Spleen (tissue), 11 donors: ENCODE data around the gene SLC27A1. TPM values are rescaled to one million over a fixed set of nuclear protein-coding genes. Genes with fewer than 3 reads are reported as not detected.

Experiments used
- DNase-seq: peaks from one replicate; pipeline ENCODE4 v3.0.0-alpha.2; 2020
- H3K27ac ChIP-seq, 8 donors: fragments of 200-600 bp; sonication (generic) in 7 of 8; 1 replicate in 4 of 8; 2 replicates in 4 of 8; pipeline versions ENCODE4 v1.5.0 to v1.8.0; 2016 to 2021; ENCODE audit warnings: inconsistent platforms in 4 of 8, mild to moderate bottlenecking in 4 of 8, moderate library complexity in 1 of 8
- H3K27me3 ChIP-seq, 7 donors: fragments of 200-600 bp; sonication (generic) in 6 of 7; replicated peaks in 1 of 7; 1 replicate in 4 of 7; 2 replicates in 3 of 7; pipeline versions ENCODE4 v1.5.0 to v1.8.0; 2016 to 2021; ENCODE audit warnings: inconsistent platforms in 3 of 7, mild to moderate bottlenecking in 1 of 7
- H3K36me3 ChIP-seq, 6 donors: fragments of 200-600 bp; sonication (generic) in 5 of 6; 1 replicate in 4 of 6; 2 replicates in 2 of 6; pipeline versions ENCODE4 v1.5.0 to v1.8.0; 2016 to 2021; ENCODE audit warnings: inconsistent platforms in 2 of 6
- H3K4me1 ChIP-seq, 6 donors: fragments of 200-600 bp; sonication (generic) in 5 of 6; 1 replicate in 3 of 6; 2 replicates in 3 of 6; pipeline versions ENCODE4 v1.5.0 to v1.8.0; 2016 to 2021; ENCODE audit warnings: inconsistent platforms in 3 of 6
- H3K4me3 ChIP-seq, 8 donors: fragments of 200-600 bp; sonication (generic) in 7 of 8; 1 replicate in 4 of 8; 2 replicates in 4 of 8; pipeline versions ENCODE4 v1.5.0 to v1.8.0; 2016 to 2021; ENCODE audit warnings: inconsistent platforms in 4 of 8, mild to moderate bottlenecking in 4 of 8, moderate library complexity in 2 of 8
- H3K9me3 ChIP-seq, 8 donors: fragments of 200-600 bp; sonication (generic) in 7 of 8; 1 replicate in 4 of 8; 2 replicates in 4 of 8; pipeline versions ENCODE4 v1.5.0 to v1.8.0; 2016 to 2021; ENCODE audit warnings: inconsistent platforms in 4 of 8
- CTCF ChIP-seq, 11 experiments: fragments of 200-600 bp in 7 of 11; fragments of 450-650 bp in 4 of 11; sonication (generic) in 4 of 11; IDR thresholded peaks in 8 of 11; conservative IDR thresholded peaks in 3 of 11; 1 replicate in 7 of 11; 2 replicates in 4 of 11; pipeline versions ENCODE4 v1.4.0 to v1.8.0; 2016 to 2021; ENCODE audit warnings: antibody characterized with exemption in 11 of 11, inconsistent platforms in 4 of 11, mild to moderate bottlenecking in 1 of 11
- POLR2A ChIP-seq, 3 donors: fragments of 450-650 bp; IDR thresholded peaks; one replicate each; pipeline ENCODE4 v1.5.1; 2017; ENCODE audit warnings: antibody characterized with exemption in 3 of 3, mild to moderate bottlenecking in 1 of 3
- POLR2AphosphoS5 ChIP-seq, 3 donors: sonication (generic); formaldehyde crosslinking; IDR thresholded peaks; one replicate each; pipeline ENCODE4 v1.5.1; 2017; ENCODE audit warnings: antibody characterized with exemption in 3 of 3
- WGBS, 5 donors: extraction: QIAGEN DNeasy Blood & Tissue Kit in 3 of 5; methylation state at CpG; one replicate each; pipeline versions ENCODE4 v1.1.5 to v1.1.7; 2013 to 2018; 5-methylcytosine and 5-hydroxymethylcytosine counted together
- intact Hi-C: fragments of 100-400 bp; cut with DNase I; formaldehyde crosslinking; loops from one replicate; pipeline ENCODE4 v1.15.0; 2023; ENCODE audit warnings: low total_unique reads
- polyA plus RNA-seq, 3 donors: library from polyadenylated mRNA; stranded (reverse); fragments of 200-250 nt; gene quantifications; one replicate each; pipeline ENCODE4 v1.2.1, GENCODE V29; 2013
- total RNA-seq, 7 donors: library from RNA; depleted of rRNA in 3 of 7; stranded (reverse); fragments of >200 nt in 3 of 7; fragmentation: NEBNext Ultra II Directional in 4 of 7; extraction: Animal tissue kit (Norgen Biotek cat#: 25700) in 4 of 7; gene quantifications; one replicate each; pipeline versions ENCODE4 v1.1.0 to v1.2.1, GENCODE V29; 2016 to 2021
- donor health status: healthy with polysubstance abuse.
- donor health status: DM: no; HTN: no; CAD: no; lungs with moderate emphysema.
- donor health status: DM: no; HTN: no; CAD: no.
- donor health status: Bipolar disorder and iron deficiency.
- donor health status: healthy.
- donor health status: DM: no; HTN: no; CAD: no.
- donor health status: DM: yes; HTN: yes; CAD: no.

The SLC27A1 gene
- total and polyA plus RNA-seq, 10 donors, result 4.8 to 23.3 (median 14.8) TPM

- intact Hi-C loops, result no loop called here
- WGBS, 5 donors, result 91 to 96% (median 95%) methylated on average over 6 of the region's 6 CpGs
- H3K4me3 ChIP-seq, result no peak overlapping the region
Observed at GRCh38 chr19:17503240-17503639, 32.9 kb downstream of the SLC27A1 start.

GRCh38 chr19:17504030-17504429 is 33.7 kb downstream of the SLC27A1 start:
- H3K4me1 ChIP-seq, result peaks cover 0 to 69% (median 29%) of the 10 kb centered on the region in 6 donors
- H3K27ac ChIP-seq, result peak overlapping the region in 1 of 8 donors; percentile 9
- 87 to 98% (median 91%) methylated on average over 2 of the region's 2 CpGs for WGBS, 5 donors
- DNase-seq, result no peak
- no peak for TF ChIP-seq POLR2A (IDR thresholded peaks at IDR 0.05)
- no peak for TF ChIP-seq POLR2AphosphoS5 (IDR thresholded peaks at IDR 0.05)
- TF ChIP-seq CTCF (IDR thresholded peaks at IDR 0.05 in 8 of 11, conservative IDR thresholded peaks at IDR 0.05 in 3 of 11), result no peak
- H3K9me3 ChIP-seq, result no peaks in the 10 kb centered on the region
- no peaks in the 10 kb centered on the region for H3K27me3 ChIP-seq
- peaks cover 0 to 63% (median 5%) of the 10 kb centered on the region in 6 donors for H3K36me3 ChIP-seq
- intact Hi-C loops, result no loop called here
- H3K4me3 ChIP-seq, result no peak overlapping the region

More at GRCh38 chr19:17503240-17503639, 32.9 kb downstream of the SLC27A1 start:
- Histone ChIP-seq H3K27me3 (no peaks in the 10 kb centered on the region), H3K27ac (no peak overlapping the region), H3K36me3 (peaks cover 0 to 55% (median 5%) of the 10 kb centered on the region in 6 donors), H3K4me1 (peaks cover 0 to 69% (median 29%) of the 10 kb centered on the region in 6 donors), H3K9me3 (no peaks in the 10 kb centered on the region)
- DNase-seq, result no peak
- TF ChIP-seq POLR2A (IDR thresholded peaks at IDR 0.05), result no peak
- TF ChIP-seq POLR2AphosphoS5 (IDR thresholded peaks at IDR 0.05), result no peak
- TF ChIP-seq CTCF (IDR thresholded peaks at IDR 0.05 in 8 of 11, conservative IDR thresholded peaks at IDR 0.05 in 3 of 11), result no peak

GRCh38 chr19:17504456-17504855 is 34.1 kb downstream of the SLC27A1 start:
- no peaks in the 10 kb centered on the region for H3K27me3 ChIP-seq
- no peak overlapping the region for H3K4me3 ChIP-seq
- DNase-seq, result no peak
- peaks cover 0 to 65% (median 5%) of the 10 kb centered on the region in 6 donors for H3K36me3 ChIP-seq
- H3K4me1 ChIP-seq, result peaks cover 0 to 69% (median 26%) of the 10 kb centered on the region in 6 donors
- intact Hi-C loops, result no loop called here
- 91 to 96% (median 94%) methylated on average over 12 to 13 of the region's 13 CpGs for WGBS, 5 donors
- H3K27ac ChIP-seq, result peak overlapping the region in 1 of 8 donors; percentile 9
- TF ChIP-seq CTCF (IDR thresholded peaks at IDR 0.05 in 8 of 11, conservative IDR thresholded peaks at IDR 0.05 in 3 of 11) (no peak), POLR2A (IDR thresholded peaks at IDR 0.05) (no peak), POLR2AphosphoS5 (IDR thresholded peaks at IDR 0.05) (peak in 2 of 3 donors; percentile 7 to 36)
- no peaks in the 10 kb centered on the region for H3K9me3 ChIP-seq

GRCh38 chr19:17505223-17505622 is 34.9 kb downstream of the SLC27A1 start:
- Histone ChIP-seq H3K36me3 (peaks cover 0 to 63% (median 5%) of the 10 kb centered on the region in 6 donors), H3K27ac (no peak overlapping the region), H3K4me1 (peaks cover 3 to 69% (median 26%) of the 10 kb centered on the region in 6 donors), H3K4me3 (no peak overlapping the region), H3K27me3 (no peaks in the 10 kb centered on the region), H3K9me3 (no peaks in the 10 kb centered on the region)
- 77 to 95% (median 83%) methylated on average over 6 to 10 of the region's 10 CpGs for WGBS, 5 donors
- DNase-seq, result no peak
- no peak for TF ChIP-seq POLR2AphosphoS5 (IDR thresholded peaks at IDR 0.05)
- TF ChIP-seq CTCF (IDR thresholded peaks at IDR 0.05 in 8 of 11, conservative IDR thresholded peaks at IDR 0.05 in 3 of 11), result no peak
- no peak for TF ChIP-seq POLR2A (IDR thresholded peaks at IDR 0.05)
- intact Hi-C loops, result no loop called here
